Right lung (tissue), 5 donors: ENCODE data around the gene MOK. TPM values are rescaled to one million over a fixed set of nuclear protein-coding genes. Genes with fewer than 3 reads are reported as not detected.

Source experiments
- DNase-seq, 2 donors: peaks; one replicate each; pipeline ENCODE4 v3.0.0-alpha.2; 2013
- polyA plus RNA-seq, 5 donors: library from polyadenylated mRNA; unstranded; fragments of 120-200 nt; gene quantifications; one replicate each; pipeline versions ENCODE4 v1.2.1 to v1.2.3, GENCODE V29; 2013; ENCODE audit warnings: inconsistent platforms in 1 of 5, low replicate concordance in 1 of 5; ENCODE audit not compliant: insufficient read length in 5 of 5, insufficient read depth in 1 of 5

Gene MOK
- polyA plus RNA-seq, 5 donors: 24.6 to 32.7 (median 29.9) TPM

DNA sequence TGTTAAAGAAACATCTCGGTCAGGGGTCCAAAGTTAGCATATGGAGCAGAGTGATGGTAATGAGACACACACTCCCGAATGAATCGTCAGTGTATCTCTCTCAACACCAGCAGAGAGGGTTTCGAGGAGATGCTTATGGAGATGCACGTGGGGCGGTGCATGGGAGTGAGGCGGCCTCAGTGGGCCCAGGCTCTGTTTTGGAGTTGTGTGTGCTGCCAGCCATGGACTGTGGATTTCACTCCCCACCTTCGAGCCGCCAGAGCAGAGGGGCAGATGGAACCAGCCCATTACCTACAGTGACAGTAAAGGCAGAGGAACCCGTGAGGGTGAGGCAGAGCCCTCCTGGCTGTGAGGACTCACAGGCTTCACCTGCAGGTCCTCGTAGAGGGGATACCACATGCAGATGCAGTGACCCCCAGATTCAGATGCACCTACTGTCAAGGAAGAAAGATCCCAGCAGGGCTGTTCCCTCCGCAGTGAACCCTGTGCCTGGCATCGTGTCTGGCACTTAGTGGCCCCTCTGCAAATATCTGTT is 97.1 kb downstream of the MOK start:
- no peak for DNase-seq

DNA sequence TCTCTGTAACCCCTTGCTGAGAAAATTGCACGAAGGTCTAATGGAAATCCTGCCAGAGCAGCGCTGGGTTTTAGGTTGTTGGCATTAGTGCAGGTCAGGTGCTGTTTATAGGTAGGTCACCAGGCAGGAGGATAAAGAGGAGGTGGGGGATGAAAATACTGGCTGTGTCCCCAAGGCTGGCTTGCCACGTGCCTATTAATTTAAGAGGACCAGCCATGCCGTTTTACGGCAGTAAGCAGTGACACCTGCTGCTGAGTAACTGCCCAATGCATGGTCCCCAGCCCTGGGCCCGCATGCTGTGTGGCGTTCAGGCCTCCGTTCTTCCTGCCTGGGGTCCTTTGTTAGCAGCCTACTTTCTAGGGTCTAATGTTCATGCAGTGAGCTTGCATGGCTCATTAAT is 98.0 kb downstream of the MOK start:
- DNase-seq: no peak

DNA sequence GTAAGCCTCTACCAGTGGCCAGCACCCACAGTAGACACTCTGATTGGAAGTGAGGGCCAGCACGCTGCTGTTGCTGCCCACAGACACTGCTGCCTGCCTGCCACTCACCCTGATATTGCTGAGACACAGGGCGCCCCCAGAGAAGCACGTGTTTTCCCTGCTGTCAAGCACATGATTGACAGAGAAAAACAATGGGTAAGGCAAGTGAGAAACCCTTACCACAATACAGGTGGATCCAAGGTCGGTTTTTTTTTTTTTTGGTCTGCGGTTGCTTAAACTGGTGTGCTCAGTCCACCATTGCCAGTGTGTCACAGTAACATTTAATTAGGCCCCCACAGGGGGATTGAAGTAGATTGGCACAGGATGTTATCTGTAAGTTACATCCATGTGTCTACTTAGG is 99.4 kb downstream of the MOK start:
- DNase-seq: no peak

DNA sequence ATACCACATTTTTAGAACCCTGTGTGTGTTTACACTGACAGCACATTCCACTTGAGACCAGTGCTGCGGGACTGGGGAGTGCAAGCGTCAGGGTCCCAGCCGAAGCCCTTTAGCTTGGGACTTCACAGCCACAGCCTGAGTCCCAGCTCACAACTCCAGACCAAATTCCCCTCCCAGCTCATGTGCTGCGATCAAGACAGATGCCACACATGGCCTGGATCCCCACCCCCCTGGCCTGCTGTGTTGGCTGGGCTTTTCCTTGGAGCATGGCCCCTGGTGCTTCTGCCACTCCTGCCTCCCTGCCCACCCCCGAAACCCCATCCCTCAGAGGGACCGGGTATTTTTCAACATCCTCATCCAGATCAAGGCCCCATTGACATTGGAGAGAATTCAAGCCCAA is 101.6 kb downstream of the MOK start:
- no peak for DNase-seq

DNA sequence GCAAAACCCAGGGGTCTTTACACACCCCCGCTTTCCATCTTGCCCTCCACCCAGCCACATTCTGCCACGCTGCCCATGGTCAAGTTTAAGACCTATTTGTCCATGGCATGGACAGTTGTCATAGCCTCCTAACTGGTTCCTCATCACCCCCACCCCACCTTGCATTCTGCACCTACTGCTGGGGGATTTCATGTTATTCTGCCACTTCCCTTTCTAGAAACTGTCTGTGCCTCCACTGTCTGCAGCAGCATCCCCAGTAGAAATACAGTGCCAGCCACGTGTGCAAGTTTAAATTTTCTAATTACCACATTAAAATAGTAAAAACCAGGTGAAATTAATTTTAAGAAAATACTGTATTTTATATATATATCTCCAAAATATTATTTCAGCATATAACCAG is 102.0 kb downstream of the MOK start:
- no peak for DNase-seq

DNA sequence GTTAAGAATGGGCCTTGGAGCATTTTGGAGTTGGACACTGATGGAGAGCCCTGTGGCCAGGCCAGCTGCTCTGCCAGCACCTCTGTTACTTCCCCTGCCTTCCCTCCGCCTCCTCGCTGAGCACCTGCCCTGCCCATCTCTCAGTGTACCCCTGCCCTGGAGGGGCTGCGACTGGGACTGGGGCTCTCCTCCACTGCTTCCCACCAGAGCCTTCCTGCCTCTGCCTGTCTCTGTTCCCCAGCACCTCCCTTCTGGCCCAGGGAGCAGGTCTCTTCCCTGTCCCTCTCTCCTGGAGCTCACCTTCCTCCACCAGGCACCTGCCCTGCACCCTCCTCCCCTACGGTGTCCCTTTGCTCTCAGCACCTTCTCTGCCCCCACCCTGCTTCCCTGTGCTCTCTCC is 103.2 kb downstream of the MOK start:
- DNase-seq: no peak

DNA sequence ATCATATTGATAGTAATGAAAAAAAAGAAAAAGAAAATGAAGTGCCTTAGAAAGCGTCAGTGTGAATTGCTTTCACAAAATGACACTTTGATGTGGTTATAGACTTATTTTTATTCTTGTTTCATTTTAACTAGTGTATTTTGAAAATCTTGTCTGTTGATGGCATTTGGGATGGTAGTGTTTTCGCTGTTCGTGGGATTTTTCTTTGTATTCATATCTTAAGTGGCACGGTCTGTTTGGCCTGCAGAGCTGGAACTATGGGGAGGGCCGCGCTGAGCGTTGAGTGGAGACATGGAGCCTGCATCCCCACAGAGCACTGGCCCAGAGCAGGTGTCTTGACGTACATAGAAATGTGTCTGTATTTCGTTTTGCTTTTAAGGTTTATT is 103.6 kb downstream of the MOK start:
- DNase-seq: no peak

DNA sequence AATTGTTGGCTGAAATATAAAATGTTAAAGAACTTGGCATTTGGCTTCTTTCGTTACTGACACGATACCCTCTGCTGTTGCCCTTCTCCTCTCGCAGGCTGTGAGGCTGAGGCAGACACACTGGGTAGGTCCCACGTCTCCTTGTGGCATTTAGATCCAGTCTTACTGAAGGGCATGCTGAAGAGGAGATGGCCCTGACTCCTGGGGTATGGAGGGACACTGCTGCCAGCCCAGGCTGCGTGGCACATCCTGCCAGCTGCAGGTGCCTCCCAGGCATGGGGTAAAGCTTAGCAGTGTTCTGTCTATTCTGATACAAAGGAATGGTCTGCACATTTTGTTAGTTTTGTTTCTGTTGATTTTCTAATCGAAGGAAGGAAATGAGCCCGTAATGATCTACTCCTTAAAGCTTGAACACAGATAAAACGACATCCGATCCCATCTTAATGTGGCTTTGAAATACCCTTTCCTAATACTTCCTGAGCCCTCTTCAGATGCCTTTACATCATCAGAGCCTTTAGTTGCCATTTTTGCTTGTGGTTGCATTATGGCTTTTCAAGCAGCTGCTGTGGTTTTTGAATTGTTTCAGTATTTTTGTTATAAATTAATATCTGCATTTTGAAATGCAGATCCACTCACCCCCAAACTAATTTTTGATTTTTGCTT is 104.1 kb downstream of the MOK start:
- no peak for DNase-seq

DNA sequence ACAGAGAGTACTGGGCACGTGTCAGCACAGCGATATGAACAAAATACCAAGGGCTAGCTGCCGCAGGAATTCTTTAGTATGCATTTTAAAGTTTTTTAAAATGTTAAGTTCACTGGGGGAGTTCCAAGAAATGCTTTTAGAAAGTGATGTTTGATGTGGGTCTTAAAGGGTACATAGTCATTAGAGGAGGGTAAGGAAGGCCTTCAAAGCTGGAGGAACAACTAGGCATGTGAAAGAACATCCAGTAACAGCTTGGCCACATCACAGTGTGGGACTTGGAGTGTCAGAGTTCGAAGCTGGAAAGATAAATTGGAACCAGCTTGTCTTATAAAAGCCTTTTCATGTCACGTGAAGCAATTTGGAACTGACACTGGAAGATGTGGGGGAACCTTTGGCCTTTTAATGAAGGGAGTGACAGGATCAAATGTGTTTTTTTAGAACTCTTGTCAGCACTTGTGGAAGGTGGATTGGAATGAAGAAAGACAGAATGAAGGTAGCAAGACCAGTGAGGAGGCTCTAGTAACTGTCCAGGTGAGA is 107.6 kb downstream of the MOK start:
- DNase-seq: no peak

DNA sequence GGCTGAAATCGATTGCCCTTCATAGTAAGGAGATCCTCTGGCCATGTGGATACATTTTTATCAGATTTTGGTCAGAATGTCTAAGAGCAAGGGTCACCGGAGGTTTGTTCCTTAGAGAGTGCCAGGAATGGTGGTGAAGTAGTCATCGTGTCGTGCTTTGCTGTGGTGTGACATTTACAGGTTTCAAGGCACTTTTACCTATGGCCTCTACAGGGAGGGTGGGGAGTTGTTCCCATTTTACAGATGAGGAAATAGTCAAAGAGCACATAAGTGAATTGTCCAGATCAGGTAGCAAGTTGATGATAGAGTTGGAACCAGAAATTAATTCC is 108.1 kb downstream of the MOK start:
- DNase-seq: no peak

DNA sequence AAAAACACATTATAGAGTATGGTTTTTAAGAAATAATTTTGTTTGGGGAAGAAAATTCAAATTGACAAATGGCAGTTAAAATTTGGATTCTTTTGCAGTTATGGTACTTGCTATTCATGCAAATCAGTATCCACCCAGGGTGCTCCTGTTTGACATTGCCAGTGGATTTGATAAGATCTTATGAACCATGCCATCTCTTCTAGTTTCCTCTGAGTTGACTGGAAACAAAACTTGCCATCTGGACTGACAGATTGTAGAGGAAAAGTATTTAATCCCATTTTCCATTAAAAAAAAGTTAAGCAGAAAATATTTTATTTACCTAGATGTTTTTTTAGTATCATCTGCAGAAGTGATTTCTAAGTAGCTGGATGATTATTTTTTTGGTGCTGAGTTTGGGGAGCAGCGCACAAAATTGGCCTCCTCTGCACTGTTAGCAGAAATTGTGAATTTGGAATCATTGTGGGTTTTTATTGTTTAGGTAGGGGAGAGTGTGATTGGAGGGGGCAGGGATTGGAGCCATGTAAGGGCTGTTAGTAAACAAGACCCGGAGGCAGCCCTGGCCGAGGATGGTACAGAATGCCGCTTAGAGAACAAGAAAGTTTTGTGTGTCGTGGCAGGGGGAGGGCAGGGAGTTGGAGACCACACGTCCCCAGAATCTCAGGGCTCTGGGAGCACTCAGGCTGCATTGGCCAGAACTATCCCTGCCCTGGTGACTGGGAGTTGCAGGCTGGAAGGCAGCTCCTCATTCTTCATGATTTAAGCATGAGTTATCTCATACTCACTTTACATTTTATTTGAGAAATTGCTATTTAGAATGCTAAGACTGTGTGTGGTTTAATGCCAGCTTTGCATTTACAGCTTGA is 108.7 kb downstream of the MOK start:
- DNase-seq: no peak

DNA sequence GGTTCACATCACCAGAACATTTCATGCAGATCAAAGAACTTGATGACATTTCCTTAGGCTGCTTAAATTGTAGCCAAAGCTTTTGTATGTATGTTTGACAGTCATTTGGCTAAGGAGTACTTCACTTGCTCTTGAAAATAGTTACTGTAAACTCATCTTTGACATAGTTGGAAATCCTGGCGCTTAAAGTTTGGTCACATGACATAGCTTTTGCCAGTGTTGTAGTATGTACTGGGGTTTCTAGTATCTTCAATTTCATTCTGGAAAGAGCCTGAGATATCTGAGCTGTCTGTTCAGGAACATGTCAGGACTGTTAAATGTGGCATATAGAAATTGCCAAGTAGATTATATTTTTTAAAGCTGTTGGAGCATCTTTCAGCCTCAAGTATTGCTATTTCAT is 109.5 kb downstream of the MOK start:
- DNase-seq: no peak

DNA sequence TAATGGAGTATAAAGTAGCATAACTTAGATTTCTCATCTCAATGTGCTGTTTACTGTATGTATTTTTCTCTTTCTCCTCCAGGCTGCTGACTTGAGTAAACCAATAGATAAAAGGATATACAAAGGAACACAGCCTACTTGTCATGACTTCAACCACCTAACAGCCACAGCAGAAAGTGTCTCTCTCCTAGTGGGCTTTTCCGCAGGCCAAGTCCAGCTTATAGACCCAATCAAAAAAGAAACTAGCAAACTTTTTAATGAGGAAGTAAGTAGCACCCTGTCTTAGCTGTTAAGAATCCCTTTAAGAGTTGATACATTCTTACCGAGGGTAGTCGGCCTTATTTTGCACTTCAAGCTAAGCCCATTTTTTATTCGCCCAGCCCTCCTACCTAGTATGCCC is 110.1 kb downstream of the MOK start:
- no peak for DNase-seq

DNA sequence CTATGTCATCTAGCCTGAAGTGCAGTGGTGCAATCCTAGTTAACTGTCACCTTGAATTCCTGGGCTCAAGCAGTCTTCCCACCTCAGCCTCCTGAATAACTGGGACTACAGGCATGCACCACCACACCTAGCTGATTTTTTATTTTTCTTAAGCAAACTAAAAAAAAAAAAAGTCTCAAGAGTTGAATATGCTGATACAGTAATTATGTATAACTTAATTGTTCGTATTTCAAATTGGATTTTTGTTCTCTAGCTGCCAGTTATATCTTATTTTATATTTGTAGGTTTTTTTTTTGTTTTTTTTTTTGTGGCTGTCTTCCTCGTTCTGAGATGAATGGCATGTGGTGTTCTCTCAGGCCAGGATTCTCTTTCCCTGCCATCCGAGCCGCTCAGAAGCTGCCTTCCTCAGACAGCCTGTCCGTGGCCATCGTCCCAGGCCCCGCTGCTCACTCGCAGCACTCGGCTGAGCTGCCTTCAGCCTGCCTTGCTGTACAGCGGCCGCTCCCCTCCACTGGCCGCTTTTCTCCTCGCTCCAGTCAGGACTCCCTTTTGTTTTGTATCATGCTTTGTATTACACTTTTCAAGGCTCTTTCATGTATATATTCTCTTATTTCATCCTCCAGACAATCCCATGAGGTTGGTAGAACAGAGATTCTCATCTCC is 112.0 kb downstream of the MOK start:
- no peak for DNase-seq

DNA sequence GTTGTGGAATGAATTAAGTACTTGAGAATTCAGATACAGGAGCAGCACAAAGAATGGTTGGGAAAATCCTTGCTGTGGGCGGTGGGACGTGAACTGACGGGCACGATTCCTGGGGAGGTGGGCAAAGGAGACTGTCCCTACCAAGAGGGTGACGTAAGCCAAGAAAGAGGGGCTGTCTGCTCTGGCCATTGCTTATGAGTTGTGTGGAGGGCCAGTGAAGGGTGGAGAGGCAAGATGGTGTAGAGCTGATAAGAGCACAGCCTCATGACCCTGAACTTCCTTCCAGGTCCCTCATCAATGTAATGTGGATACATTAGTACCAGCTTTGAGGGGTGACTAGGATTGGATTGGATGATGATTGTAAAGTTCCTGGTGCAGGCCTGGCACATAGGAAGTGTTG is 115.1 kb downstream of the MOK start:
- no peak for DNase-seq

DNA sequence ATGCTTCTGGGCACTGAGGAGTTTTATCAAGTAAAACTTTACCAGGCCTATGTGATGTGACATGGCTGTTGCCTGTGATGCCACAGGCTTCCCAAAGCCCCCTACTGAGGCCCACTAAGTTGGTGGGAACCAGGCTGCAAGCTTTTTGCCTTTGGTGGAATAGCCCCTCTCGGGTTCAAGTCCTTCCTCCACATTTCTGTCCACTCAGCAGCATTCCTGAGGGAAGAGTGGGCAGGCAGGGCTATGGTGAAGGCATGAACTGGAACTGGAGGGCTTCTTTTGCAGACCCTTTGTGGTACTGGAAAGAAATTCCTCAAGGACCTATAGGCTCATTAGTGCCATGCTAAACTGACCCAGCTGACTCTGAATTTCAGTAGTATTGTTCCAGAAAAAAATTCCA is 116.8 kb downstream of the MOK start:
- no peak for DNase-seq

DNA sequence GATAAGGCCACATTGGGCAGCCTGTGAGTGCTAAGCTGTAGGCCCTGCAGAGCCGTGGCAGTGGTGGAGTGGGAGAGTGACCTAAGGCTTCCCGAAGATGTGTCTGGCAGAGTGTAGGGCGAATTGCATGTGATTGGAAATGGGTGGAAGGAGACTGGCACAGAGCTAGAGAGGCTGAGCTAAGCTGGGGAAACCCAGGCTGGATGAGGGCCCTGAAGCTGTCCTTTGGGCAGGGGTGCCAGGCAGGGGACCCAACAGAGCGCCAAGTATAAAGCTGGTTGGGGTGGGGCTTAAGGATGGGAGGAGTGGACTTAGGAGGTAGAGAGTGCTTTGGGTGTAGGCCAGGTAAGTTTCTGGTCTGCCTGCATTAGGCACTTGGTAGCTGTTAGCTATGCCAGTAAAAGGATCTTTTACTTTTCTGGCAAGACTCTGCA is 117.4 kb downstream of the MOK start:
- no peak for DNase-seq

DNA sequence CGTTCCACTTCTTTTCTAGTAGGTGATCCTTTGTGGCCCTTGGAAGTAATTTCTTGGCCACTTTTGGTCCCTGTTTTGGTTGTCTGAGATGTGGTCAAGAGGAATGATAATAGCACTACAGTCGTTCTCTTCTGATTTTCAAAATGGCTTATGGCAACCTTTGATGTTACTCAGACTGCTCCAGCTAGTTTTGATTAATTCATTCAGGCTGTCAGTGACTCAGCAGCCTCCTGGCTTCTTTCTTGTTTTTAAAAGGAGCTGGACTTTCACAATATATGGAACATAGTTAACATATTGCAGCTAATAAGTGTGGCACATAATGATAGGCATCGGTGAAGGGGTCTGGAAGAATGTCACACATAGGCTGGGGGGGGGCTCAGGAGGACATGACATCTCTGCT is 117.9 kb downstream of the MOK start:
- DNase-seq: no peak

DNA sequence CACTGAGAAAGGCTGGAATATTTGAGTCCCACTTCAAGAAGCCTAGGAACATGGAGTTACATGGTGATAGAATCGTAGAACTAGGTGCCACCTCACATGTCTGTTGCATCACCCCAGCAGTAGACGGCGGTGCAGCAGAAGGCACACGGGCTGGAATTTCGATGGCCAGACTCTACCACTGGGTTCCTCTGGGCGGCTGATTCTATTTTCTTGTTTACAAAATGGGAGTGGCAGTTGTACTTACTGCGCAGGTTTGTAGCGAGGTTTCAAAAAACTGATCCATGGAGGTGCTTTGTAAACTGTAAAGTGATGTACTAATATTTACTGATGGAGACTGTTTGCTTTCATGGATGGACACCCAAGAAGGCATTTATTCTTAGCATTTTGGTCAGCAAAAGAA is 119.6 kb downstream of the MOK start:
- no peak for DNase-seq

DNA sequence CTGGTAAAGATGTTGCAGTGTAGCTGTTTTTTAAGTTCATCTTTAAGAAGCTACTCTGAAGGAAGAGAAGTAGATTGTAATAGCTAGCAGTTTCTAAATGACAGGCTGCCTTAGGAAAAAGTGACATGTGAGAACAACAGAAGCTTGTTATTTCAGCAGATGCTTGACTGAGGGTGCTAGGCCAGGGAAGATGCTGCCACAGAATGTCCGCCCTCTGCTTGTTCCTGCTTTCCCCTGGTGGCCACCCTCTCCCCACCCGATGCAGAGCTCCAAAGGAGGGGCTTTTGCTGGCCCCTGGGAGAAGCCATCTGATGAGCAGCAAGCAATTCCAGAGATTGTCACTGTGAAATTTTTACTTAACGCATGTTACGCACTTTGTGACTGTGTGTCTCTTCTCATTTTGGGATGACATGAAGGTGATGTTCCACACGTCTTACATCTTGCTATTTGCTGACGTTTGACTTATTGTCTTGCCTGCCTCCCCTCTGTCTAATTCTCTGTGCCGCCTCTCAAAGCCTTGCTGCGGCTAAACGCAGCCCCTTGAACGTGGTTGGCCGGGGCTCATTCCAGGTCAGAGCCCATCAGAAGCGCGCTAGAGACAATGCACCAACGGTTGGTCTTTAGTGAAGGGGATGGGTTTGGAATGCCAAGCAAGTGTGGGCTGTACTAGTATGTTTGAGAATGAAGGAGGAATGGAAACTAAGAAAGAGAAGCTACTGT is 120.5 kb downstream of the MOK start:
- no peak for DNase-seq

DNA sequence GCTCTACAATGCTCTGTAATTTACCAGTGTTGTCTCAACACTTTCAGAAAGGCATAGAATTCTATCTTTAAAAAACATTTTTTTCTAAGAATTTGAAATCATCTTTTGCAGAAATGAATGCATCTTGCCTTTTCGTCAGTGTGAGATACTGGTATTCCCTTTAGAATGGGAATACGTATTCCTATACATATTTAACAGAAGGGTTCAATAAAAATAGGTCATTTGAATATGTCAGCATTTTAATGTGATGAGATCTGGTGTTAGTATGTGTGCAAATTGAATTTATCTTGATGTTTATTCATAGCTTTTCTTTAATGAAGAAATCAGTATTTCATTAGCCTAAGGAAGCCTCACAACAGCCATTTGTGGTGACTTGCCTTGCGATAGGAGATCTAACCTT is 121.1 kb downstream of the MOK start:
- DNase-seq: no peak
